Activated naive CD4-positive, alpha-beta T cell treated with anti-CD3 and anti-CD28 coated beads for 36 hours (primary cell): ENCODE results near the gene TCF4. TPM values are rescaled to one million over a fixed set of nuclear protein-coding genes. Genes with fewer than 3 reads are reported as not detected.

Experiments used
- CTCF ChIA-PET: fragments of 350-600 bp; sonication (Branson Sonifier 250); formaldehyde crosslinking; loops from one replicate; lab custom pipeline; 2021; ENCODE audit warnings: antibody characterized with exemption; lab: Charles Lee
- DNase-seq: peaks from one replicate; pipeline ENCODE4 v3.0.0-alpha.2; 2020
- H3K27ac Mint-ChIP-seq: one replicate; pipeline ENCODE4 v1.8.0; 2021; ENCODE audit warnings: mild to moderate bottlenecking, mixed read lengths
- H3K27me3 Mint-ChIP-seq: one replicate; pipeline ENCODE4 v1.8.0; 2021; ENCODE audit warnings: low read depth, mixed read lengths
- H3K36me3 Mint-ChIP-seq: one replicate; pipeline ENCODE4 v1.8.0; 2021; ENCODE audit warnings: low read depth, mixed read lengths
- H3K4me1 Mint-ChIP-seq: one replicate; pipeline ENCODE4 v1.8.0; 2021; ENCODE audit warnings: low read depth, mixed read lengths
- H3K4me3 Mint-ChIP-seq: one replicate; pipeline ENCODE4 v1.8.0; 2021; ENCODE audit warnings: mild to moderate bottlenecking, moderate library complexity, mixed read lengths
- H3K9me3 Mint-ChIP-seq: one replicate; pipeline ENCODE4 v1.8.0; 2021; ENCODE audit warnings: mixed read lengths
- intact Hi-C: fragments of 100-400 bp; cut with micrococcal nuclease; formaldehyde crosslinking; loops from one replicate; pipeline ENCODE4 v1.15.1; 2023
- total RNA-seq, 2 experiments: library from RNA; stranded (reverse); gene quantifications; one replicate each; pipeline ENCODE4 v1.2.3, GENCODE V29; 2021

The TCF4 gene
- total RNA-seq, 2 experiments from 2014 or later, result 0.49 to 0.91 TPM

- CTCF ChIA-PET, result no interaction called here
- Mint-ChIP-seq H3K9me3 (no peaks in the 10 kb centered on the region), H3K36me3 (no peaks in the 10 kb centered on the region)
Observed at GRCh38 chr18:55582325-55582724, 5.7 kb downstream of the TCF4 start.

DNA sequence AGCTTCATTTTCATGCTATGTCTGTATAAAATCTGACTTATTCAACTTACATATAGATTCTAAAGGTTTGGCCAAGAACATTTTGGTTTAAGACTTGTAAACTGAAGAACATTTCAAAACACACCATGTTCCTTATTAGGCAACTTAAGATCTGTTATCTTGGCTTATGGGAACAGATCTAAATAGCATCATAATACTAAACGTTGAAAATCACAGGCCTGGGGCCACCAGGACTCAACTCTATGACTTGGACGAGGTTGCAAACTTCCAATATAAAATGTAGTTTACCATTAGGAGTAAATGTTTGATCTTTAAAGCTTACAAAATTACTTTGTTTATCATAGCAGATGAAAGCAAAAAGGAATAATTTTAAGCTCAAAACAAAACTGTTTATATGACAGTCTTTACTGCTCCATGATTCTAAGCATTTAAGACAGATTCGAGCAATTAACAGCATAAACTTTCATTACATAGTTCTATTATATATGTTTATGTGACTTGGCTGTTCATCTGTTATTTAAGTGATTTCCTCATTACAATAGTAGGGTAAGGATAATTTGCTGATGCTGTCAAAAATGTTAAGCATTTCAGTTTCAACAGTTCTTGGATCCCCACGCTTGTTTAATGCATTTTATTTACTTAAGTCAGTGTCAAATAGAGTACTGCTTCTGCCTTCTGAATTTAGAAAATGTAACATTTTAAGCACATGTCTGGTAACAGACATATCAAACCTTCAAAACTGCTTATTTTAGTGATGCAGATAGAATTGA lies 8.3 kb downstream of the TCF4 start:
- Mint-ChIP-seq H3K36me3 (no peaks in the 10 kb centered on the region), H3K27ac (no peak overlapping the region), H3K4me3 (no peak overlapping the region), H3K4me1 (no peaks in the 10 kb centered on the region), H3K9me3 (no peaks in the 10 kb centered on the region), H3K27me3 (peaks cover 12% of the 10 kb centered on the region)
- DNase-seq, result no peak
- CTCF ChIA-PET, result interaction anchor here (0.6 kb wide), 2 partner anchors 284 to 797 kb away, joined by 3 to 4 read pairs; no protein-coding TSS in a partner anchor
- intact Hi-C loops, result loop anchor here (10.0 kb wide), 2 partner anchors 865 to 995 kb away; no protein-coding TSS in a partner anchor

More at GRCh38 chr18:55582325-55582724, 5.7 kb downstream of the TCF4 start:
- Mint-ChIP-seq H3K4me1 (peaks cover 6% of the 10 kb centered on the region), H3K27me3 (peaks cover 36% of the 10 kb centered on the region), H3K4me3 (no peak overlapping the region), H3K27ac (no peak overlapping the region)
- intact Hi-C loops, result loop anchor here (10.0 kb wide), 2 partner anchors 868 to 992 kb away; no protein-coding TSS in a partner anchor
- DNase-seq, result no peak

DNA sequence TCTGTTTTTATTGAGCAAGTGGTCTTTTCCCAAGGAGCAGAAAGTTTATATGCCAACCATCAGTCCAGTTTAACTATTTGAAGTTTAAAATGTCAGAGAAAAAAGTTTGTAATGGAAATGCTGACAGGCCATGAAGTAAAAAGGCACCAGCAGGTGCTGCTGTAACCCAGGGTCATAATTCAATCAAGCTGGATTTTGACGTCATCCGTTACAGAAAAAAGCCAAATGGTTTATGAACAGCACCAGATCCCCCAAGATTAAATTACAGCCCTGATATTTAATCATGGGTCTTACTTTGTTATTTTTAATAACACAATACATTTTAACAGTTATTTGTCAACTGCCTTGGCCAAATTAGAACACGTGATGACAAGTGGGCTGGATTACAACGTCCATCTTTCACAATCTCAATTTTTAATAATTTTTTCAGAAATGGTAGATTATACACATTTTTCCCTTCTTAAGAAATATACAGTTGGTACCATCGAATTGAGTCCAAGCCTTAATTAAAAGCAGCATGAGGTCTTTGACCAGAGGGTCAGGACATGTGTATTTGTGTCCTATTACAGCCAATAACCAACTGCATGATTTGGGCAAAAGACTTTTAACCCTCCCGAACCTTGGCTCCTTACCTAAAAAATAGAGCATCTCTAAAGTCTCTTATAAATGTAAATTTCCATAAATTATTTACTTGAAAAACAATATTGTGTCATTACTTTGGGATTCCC lies 10.0 kb downstream of the TCF4 start:
- CTCF ChIA-PET, result no interaction called here
- H3K4me1 Mint-ChIP-seq, result no peaks in the 10 kb centered on the region

DNA sequence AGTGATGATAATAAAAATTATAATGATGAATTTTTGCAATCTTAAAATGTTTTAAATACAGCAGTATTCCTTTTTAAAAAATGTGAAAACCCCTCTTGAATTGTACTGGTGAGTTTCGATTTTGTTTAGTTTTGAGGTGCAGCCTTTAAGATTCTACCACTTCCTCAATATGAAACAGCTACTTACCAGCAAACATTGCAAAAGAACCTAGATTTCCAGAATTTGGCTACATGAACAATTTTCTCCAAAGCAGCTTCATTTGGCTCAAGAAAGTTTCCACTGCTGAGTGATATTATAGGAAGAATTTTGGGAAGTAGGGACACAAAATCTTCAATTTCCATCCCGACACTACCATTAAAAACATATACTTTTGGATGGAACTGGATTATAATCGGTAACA lies 12.0 kb downstream of the TCF4 start:
- Mint-ChIP-seq H3K9me3 (no peaks in the 10 kb centered on the region), H3K36me3 (no peaks in the 10 kb centered on the region), H3K27ac (no peak overlapping the region), H3K4me3 (no peak overlapping the region), H3K27me3 (no peaks in the 10 kb centered on the region), H3K4me1 (no peaks in the 10 kb centered on the region)
- no peak for DNase-seq
- CTCF ChIA-PET, result no interaction called here
- intact Hi-C loops, result no loop called here

More for the DNA sequence above, 10.0 kb downstream of the TCF4 start:
- Mint-ChIP-seq H3K36me3 (no peaks in the 10 kb centered on the region), H3K27me3 (peaks cover 7% of the 10 kb centered on the region), H3K27ac (no peak overlapping the region), H3K9me3 (no peaks in the 10 kb centered on the region), H3K4me3 (no peak overlapping the region)
- DNase-seq, result no peak
- intact Hi-C loops, result no loop called here

- Mint-ChIP-seq H3K27me3 (no peaks in the 10 kb centered on the region), H3K4me1 (no peaks in the 10 kb centered on the region), H3K36me3 (no peaks in the 10 kb centered on the region), H3K9me3 (no peaks in the 10 kb centered on the region), H3K27ac (no peak overlapping the region), H3K4me3 (no peak overlapping the region)
- DNase-seq, result no peak
- CTCF ChIA-PET, result interaction anchor here (0.7 kb wide), 2 partner anchors 45 to 164 kb away, joined by 3 to 4 read pairs; no protein-coding TSS in a partner anchor
- intact Hi-C loops, result no loop called here
Observed at GRCh38 chr18:55575066-55575465, 12.9 kb downstream of the TCF4 start.

- H3K27me3 Mint-ChIP-seq, result no peaks in the 10 kb centered on the region
- no peaks in the 10 kb centered on the region for H3K36me3 Mint-ChIP-seq
- CTCF ChIA-PET, result no interaction called here
- H3K4me1 Mint-ChIP-seq, result no peaks in the 10 kb centered on the region
- H3K27ac Mint-ChIP-seq, result no peak overlapping the region
- no peak overlapping the region for H3K4me3 Mint-ChIP-seq
- intact Hi-C loops, result no loop called here
- no peak for DNase-seq
- no peaks in the 10 kb centered on the region for H3K9me3 Mint-ChIP-seq
Observed at GRCh38 chr18:55573386-55573785, 14.6 kb downstream of the TCF4 start.

DNA sequence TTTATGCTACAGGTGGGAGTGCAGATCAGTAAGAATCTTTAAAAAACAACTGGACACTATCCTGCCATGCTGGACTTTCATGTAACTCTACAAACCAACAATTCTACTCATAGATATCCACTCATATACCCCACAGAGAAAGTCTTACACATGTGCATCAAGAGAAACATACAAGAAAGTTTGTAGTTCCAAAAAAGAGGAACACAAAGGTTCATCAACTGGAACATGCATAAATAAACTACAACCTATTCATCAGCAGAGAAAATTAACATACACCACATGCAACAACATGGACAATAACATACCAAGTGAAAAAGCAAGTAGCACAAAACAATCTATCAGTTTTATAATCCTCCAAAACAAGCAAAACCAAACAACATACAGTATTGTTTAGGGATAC lies 17.0 kb downstream of the TCF4 start:
- no peaks in the 10 kb centered on the region for H3K36me3 Mint-ChIP-seq
- peaks cover 2% of the 10 kb centered on the region for H3K9me3 Mint-ChIP-seq
- H3K4me3 Mint-ChIP-seq, result no peak overlapping the region
- intact Hi-C loops, result no loop called here
- H3K27ac Mint-ChIP-seq, result no peak overlapping the region
- no peaks in the 10 kb centered on the region for H3K27me3 Mint-ChIP-seq
- CTCF ChIA-PET, result no interaction called here
- DNase-seq, result no peak
- no peaks in the 10 kb centered on the region for H3K4me1 Mint-ChIP-seq

DNA sequence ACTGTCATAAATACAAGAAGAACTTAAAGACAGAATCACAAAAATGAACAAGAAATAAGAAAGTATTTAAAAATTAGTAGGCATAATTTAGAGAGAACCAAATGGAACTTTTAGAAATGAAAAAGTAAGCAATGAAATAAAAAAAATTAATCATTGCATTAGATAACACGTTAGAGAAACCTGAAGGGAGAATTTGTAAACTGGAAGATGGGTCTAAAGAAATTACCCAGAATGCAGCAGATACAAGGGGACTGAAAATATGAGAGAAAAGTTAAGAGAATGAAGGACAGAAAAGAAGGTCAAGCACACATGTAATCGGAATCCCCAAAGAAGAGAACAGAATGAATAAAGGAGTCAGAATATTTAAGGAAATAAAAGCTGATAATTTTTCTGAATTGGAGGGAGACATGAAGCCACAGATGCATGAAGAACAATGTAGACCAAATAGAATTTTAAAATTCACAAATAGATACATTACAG lies 21.5 kb downstream of the TCF4 start:
- H3K9me3 Mint-ChIP-seq, result peaks cover 2% of the 10 kb centered on the region
- no peak for DNase-seq
- intact Hi-C loops, result no loop called here
- CTCF ChIA-PET, result no interaction called here
- H3K27me3 Mint-ChIP-seq, result peaks cover 1% of the 10 kb centered on the region
- H3K4me3 Mint-ChIP-seq, result no peak overlapping the region
- no peaks in the 10 kb centered on the region for H3K36me3 Mint-ChIP-seq
- H3K4me1 Mint-ChIP-seq, result no peaks in the 10 kb centered on the region
- H3K27ac Mint-ChIP-seq, result no peak overlapping the region

GRCh38 chr18:55559739-55560138 lies 28.3 kb downstream of the TCF4 start:
- Mint-ChIP-seq H3K4me3 (no peak overlapping the region), H3K9me3 (no peaks in the 10 kb centered on the region), H3K4me1 (no peaks in the 10 kb centered on the region), H3K27ac (no peak overlapping the region), H3K27me3 (peaks cover 2% of the 10 kb centered on the region), H3K36me3 (no peaks in the 10 kb centered on the region)
- CTCF ChIA-PET, result no interaction called here
- intact Hi-C loops, result no loop called here
- DNase-seq, result no peak

- no peak overlapping the region for H3K4me3 Mint-ChIP-seq
- intact Hi-C loops, result no loop called here
- DNase-seq, result no peak
- no peaks in the 10 kb centered on the region for H3K9me3 Mint-ChIP-seq
- H3K36me3 Mint-ChIP-seq, result no peaks in the 10 kb centered on the region
- H3K27ac Mint-ChIP-seq, result no peak overlapping the region
- CTCF ChIA-PET, result interaction anchor here (1.7 kb wide), 1 partner anchor 13 kb away, joined by 3 read pairs; no protein-coding TSS in a partner anchor
- H3K4me1 Mint-ChIP-seq, result no peaks in the 10 kb centered on the region
- H3K27me3 Mint-ChIP-seq, result peaks cover 2% of the 10 kb centered on the region
Observed at GRCh38 chr18:55557211-55557610, 30.8 kb downstream of the TCF4 start.

- CTCF ChIA-PET, result interaction anchor here (1.0 kb wide), 1 partner anchor 1602 kb away, joined by 3 read pairs; no protein-coding TSS in a partner anchor
- Mint-ChIP-seq H3K4me1 (no peaks in the 10 kb centered on the region), H3K4me3 (no peak overlapping the region), H3K36me3 (no peaks in the 10 kb centered on the region), H3K27ac (no peak overlapping the region), H3K27me3 (peaks cover 2% of the 10 kb centered on the region), H3K9me3 (no peaks in the 10 kb centered on the region)
- no peak for DNase-seq
- intact Hi-C loops, result no loop called here
Observed at GRCh38 chr18:55555395-55556027, 32.5 kb downstream of the TCF4 start.

- no peak overlapping the region for H3K27ac Mint-ChIP-seq
- no peaks in the 10 kb centered on the region for H3K9me3 Mint-ChIP-seq
- peaks cover 2% of the 10 kb centered on the region for H3K27me3 Mint-ChIP-seq
- CTCF ChIA-PET, result no interaction called here
- intact Hi-C loops, result no loop called here
- no peak for DNase-seq
- H3K4me1 Mint-ChIP-seq, result no peaks in the 10 kb centered on the region
- no peaks in the 10 kb centered on the region for H3K36me3 Mint-ChIP-seq
- no peak overlapping the region for H3K4me3 Mint-ChIP-seq
Observed at GRCh38 chr18:55552526-55553189, 35.3 kb downstream of the TCF4 start.
